ENCODE data around the gene CDK5R2. TPM values are rescaled to one million over a fixed set of nuclear protein-coding genes. Genes with fewer than 3 reads are reported as not detected.
A peak's percentile ranks its signal among the peaks of the same experiment; 100 is the strongest.

The CDK5R2 gene
- total RNA-seq, 1 donor from 2014 or later = 1.9 TPM

DNA sequence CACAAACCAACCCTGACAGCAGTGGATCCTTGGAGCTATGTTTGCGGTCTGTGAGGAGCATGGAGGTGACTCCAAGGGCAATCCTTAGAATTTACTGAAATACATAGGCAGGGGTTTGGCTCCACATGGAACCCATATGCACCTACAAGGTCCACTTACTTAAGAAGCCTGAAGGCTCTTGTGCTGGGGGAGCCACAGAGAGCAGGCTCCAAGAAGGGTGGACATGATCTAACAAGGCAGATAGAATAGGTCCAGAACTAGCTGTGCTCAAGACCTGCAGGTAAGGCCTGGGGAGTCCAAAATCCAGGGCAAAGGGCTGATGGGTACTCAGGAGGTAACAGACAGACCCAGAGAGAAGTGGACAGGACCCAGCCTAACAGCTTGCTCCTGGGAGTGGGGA, 1.2 kb upstream of the CDK5R2 start:
- TF ChIP-seq, protein P1, sequence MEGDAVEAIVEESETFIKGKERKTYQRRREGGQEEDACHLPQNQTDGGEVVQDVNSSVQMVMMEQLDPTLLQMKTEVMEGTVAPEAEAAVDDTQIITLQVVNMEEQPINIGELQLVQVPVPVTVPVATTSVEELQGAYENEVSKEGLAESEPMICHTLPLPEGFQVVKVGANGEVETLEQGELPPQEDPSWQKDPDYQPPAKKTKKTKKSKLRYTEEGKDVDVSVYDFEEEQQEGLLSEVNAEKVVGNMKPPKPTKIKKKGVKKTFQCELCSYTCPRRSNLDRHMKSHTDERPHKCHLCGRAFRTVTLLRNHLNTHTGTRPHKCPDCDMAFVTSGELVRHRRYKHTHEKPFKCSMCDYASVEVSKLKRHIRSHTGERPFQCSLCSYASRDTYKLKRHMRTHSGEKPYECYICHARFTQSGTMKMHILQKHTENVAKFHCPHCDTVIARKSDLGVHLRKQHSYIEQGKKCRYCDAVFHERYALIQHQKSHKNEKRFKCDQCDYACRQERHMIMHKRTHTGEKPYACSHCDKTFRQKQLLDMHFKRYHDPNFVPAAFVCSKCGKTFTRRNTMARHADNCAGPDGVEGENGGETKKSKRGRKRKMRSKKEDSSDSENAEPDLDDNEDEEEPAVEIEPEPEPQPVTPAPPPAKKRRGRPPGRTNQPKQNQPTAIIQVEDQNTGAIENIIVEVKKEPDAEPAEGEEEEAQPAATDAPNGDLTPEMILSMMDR (conservative IDR thresholded peaks at IDR 0.05) = no peak
- Mint-ChIP-seq H3K27me3 (ENCODE audit: low read depth) (peaks cover 90% of the 10 kb centered on the region), H3K36me3 (ENCODE audit: low read depth) (no peaks in the 10 kb centered on the region), H3K4me3 (peak overlapping the region; percentile 74), H3K4me1 (peaks cover 28% of the 10 kb centered on the region), H3K9me3 (no peaks in the 10 kb centered on the region), H3K27ac (ENCODE audit: unreplicated experiment) (no peak overlapping the region)
- no peak for DNase-seq (ENCODE audit: low read depth, low spot score)

DNA sequence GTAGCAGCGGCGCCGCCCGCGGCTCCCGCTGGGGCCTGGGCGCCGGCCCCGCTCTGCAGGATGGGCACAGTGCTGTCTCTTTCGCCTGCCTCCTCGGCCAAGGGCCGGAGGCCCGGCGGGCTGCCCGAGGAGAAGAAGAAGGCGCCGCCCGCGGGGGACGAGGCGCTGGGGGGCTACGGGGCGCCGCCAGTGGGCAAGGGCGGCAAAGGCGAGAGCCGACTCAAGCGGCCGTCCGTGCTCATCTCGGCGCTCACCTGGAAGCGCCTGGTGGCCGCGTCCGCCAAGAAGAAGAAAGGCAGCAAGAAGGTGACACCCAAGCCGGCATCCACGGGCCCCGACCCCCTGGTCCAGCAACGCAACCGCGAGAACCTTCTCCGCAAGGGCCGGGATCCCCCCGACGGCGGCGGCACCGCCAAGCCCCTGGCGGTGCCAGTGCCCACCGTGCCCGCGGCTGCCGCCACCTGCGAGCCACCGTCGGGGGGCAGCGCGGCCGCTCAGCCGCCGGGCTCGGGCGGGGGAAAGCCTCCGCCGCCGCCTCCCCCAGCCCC, 369 bp downstream of the CDK5R2 start:
- Mint-ChIP-seq H3K4me3 (no peak overlapping the region), H3K9me3 (no peaks in the 10 kb centered on the region), H3K36me3 (ENCODE audit: low read depth) (no peaks in the 10 kb centered on the region), H3K27me3 (ENCODE audit: low read depth) (peaks cover 89% of the 10 kb centered on the region), H3K4me1 (peaks cover 40% of the 10 kb centered on the region), H3K27ac (ENCODE audit: unreplicated experiment) (no peak overlapping the region)
- no peak for DNase-seq (ENCODE audit: low read depth, low spot score)
- TF ChIP-seq, protein P1 (conservative IDR thresholded peaks at IDR 0.05) = peak; percentile 16

DNA sequence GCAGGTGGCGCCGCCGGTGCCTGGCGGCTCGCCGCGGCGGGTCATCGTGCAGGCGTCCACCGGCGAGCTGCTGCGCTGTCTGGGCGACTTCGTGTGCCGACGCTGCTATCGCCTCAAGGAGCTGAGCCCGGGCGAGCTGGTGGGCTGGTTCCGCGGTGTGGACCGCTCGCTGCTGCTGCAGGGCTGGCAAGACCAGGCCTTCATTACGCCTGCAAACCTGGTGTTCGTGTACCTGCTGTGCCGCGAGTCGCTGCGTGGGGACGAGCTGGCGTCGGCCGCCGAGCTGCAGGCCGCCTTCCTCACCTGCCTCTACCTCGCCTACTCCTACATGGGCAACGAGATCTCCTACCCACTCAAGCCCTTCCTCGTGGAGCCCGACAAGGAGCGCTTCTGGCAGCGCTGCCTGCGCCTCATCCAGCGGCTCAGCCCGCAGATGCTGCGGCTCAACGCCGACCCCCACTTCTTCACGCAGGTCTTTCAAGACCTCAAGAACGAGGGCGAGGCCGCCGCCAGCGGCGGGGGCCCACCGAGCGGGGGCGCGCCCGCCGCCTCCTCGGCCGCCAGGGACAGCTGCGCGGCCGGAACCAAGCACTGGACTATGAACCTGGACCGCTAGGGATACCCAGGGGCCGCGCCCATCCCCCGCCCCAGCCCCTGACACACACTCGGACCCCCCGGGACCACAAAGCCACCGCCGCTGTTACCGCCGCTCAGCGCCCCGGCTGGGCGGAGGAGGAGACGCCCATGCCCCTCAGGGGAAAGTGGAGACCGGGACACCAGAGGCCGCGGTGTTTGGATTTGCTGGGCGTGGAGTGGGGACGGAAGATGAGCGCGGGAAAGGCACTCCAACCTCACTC, 1.1 kb downstream of the CDK5R2 start:
- peak overlapping the region; percentile 71 for H3K4me3 Mint-ChIP-seq
- no peaks in the 10 kb centered on the region for H3K9me3 Mint-ChIP-seq
- no peaks in the 10 kb centered on the region for H3K36me3 Mint-ChIP-seq (ENCODE audit: low read depth)
- TF ChIP-seq, protein P1 (conservative IDR thresholded peaks at IDR 0.05) = no peak
- no peak for DNase-seq (ENCODE audit: low read depth, low spot score)
- peaks cover 40% of the 10 kb centered on the region for H3K4me1 Mint-ChIP-seq
- peaks cover 83% of the 10 kb centered on the region for H3K27me3 Mint-ChIP-seq (ENCODE audit: low read depth)
- no peak overlapping the region for H3K27ac Mint-ChIP-seq (ENCODE audit: unreplicated experiment)

DNA sequence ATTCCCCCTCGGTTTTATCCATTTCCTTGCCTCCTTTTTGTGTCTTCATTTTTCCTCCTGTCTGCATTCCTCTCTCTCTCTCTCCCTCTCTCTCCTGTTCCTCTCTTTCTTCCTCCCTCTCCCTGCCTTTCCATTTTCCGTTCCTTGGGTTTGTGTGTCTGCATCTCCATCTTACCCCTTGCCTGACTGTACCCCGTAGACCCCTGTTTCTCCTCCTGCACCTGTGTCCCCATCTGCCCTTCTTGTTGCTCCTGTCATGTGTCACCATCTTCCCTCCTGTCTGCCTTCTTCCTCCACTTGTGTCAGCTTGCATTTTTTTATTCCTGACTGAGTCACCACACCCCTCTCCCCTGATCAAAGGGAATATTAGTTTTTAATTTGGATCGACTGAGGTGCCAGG, 1.8 kb downstream of the CDK5R2 start:
- Mint-ChIP-seq H3K27ac (ENCODE audit: unreplicated experiment) (no peak overlapping the region), H3K27me3 (ENCODE audit: low read depth) (peaks cover 83% of the 10 kb centered on the region), H3K4me3 (peak overlapping the region; percentile 71), H3K36me3 (ENCODE audit: low read depth) (no peaks in the 10 kb centered on the region), H3K4me1 (peaks cover 40% of the 10 kb centered on the region), H3K9me3 (no peaks in the 10 kb centered on the region)
- TF ChIP-seq, protein P1 (conservative IDR thresholded peaks at IDR 0.05) = no peak
- DNase-seq (ENCODE audit: low read depth, low spot score) = no peak

DNA sequence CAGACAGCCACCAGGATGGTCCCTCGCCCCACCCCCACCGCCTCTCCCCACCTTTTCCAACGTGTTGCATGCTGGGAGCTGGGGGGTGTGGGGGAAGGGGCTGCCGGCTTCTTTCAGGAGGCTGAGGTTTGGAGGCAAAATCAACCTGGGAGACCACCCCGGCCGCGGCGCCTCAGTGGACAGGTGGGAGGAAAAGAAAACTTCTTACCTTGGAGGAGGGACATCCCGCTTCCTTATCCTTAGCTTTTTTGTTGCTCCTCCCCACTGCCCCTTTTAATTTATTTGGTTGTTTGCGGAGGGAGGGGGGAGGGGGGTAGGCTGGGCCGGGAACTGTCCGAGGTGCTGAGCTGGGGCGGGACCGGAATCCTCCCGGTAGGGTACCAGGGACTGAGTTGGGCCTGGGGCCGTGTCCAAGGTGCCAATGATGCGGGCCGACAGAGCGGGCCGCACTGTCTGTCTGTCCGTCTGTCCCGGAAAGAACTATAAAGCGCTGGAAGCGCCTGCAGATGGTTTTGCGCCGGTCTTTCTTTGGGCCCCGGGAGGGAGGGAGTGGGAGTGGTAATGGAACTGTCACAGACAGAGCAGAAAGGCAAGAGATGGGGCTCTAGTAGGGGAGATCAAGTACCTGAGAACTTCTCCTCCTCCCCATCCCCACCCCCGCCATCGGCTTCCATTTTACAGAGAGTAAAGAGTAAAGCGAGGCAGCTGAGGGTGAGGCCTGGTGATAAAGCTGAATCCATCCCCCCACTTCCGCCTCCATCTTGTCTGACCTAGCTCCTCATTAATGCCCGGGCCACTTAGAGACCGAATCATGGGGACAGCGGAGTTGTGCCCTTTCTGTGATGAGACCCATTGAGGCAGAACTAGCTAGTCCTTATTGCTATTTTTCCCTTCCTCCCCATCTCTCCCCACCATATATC, 2.4 kb downstream of the CDK5R2 start:
- Mint-ChIP-seq H3K4me3 (peak overlapping the region; percentile 71), H3K4me1 (peaks cover 40% of the 10 kb centered on the region), H3K9me3 (no peaks in the 10 kb centered on the region), H3K36me3 (ENCODE audit: low read depth) (no peaks in the 10 kb centered on the region), H3K27ac (ENCODE audit: unreplicated experiment) (no peak overlapping the region), H3K27me3 (ENCODE audit: low read depth) (peaks cover 82% of the 10 kb centered on the region)
- TF ChIP-seq, protein P1 (conservative IDR thresholded peaks at IDR 0.05) = no peak
- DNase-seq (ENCODE audit: low read depth, low spot score) = no peak

All from neural crest cell (in vitro differentiated cells).